GM21723 (cell line): ENCODE results near the gene SYPL1.

Experiments used
- ATAC-seq: cut with Tn5 transposase; IDR thresholded peaks from one replicate; pipeline ENCODE4 v1.9.1; 2021; ENCODE audit warnings: mild to moderate bottlenecking, moderate library complexity; ENCODE audit not compliant: unreplicated experiment

SYPL1 gene

DNA sequence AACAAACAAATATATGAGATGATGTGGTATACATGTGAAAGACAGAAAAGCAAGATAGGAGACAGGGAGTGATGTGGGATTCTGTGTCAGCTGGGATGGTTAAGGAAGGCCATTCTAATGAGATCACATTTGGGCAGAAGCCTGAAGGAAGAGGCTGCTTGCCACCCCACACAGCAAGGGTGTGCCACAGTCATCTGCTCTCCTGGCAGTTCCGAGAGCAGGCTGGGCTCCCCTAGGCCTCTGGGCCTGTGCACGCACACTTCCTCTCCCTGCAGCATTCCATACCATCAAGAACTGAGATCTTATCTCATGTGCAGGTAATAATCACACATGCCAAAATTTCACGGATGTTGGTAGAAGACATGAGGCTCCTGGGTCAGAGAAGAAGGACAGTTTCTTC, 43.1 kb downstream of the SYPL1 start:
- no peak for ATAC-seq

DNA sequence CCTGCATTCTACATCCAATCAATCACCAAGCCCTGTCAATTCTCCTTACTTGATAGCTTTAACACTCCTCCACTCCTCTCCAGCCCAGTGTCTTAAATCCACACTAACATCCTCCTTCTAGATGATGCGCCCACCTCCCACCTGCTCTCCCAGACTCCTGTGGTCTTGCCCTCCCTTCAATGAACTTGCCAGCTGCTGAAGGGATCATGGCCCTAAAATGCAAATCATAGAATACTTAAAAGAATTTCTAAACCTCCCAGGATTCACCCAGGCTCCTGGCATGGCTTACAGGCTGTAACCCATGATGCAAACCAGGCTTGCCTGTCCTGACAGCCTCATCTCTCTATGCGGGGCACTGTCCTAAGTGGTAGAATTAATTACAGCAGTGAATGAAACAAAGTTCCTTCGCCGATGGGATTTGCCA, 43.6 kb downstream of the SYPL1 start:
- no peak for ATAC-seq

DNA sequence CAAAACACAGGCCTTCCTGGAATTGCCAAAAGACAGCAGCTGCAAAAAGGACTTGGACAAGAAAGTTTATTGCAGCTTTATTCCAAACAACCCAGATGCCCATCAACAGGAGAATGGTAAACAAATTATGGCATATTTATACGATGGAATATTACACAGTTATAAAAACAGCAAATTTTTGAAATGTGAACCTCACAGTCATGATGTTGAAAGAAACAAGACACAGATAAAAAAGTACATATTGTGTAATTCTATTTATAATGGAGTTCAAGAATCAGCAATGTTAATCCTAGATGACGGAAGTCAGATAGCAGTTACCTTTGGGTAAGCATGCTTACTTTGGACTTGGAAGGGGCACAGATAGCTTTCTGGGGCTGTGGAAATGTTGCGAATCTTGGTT, 44.4 kb downstream of the SYPL1 start:
- no peak for ATAC-seq

DNA sequence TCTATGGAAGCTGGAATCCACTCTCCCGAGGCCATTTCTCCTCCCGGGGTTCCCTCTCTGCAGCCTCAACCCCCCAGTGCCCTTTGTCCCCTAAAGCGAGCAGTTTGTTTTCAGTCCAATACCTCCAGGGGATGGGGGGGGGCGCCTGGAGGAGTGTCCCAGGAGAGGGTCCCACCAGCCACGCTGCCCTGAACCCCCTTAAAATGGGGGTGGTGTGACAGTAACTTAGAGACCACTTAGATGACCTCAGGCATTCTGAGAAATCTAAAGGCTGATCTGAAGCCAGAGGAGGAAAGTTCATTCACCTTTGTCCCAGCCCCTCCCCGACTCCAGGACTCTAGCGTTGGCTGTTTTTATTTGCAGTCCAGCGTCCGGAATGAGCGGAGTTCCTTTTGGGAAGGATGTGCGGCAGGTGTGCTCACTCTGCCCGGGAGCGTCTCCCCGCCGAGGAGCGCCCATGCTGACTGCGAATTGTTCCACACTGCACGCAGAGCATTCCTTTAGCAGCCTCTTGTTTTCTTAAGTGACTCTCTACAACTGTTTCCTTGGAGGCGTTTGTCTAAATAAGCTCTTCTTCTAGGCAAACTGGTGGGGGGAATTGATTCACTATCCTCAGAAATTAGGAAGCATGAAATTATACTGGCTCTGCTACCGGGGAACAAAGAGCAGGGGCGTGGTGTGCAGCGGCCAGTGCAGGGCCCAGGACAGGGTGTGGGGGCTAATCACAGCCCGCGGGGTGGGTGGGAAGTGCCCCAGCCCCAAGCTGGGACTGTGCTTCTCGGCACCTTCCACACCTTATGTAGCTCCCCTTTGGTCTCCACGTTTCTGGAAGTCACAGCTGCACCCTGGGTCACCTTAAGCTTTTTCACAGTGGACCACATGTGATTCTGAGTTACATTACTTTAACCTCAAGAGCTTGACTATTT, 46.3 kb downstream of the SYPL1 start:
- ATAC-seq, result no peak

DNA sequence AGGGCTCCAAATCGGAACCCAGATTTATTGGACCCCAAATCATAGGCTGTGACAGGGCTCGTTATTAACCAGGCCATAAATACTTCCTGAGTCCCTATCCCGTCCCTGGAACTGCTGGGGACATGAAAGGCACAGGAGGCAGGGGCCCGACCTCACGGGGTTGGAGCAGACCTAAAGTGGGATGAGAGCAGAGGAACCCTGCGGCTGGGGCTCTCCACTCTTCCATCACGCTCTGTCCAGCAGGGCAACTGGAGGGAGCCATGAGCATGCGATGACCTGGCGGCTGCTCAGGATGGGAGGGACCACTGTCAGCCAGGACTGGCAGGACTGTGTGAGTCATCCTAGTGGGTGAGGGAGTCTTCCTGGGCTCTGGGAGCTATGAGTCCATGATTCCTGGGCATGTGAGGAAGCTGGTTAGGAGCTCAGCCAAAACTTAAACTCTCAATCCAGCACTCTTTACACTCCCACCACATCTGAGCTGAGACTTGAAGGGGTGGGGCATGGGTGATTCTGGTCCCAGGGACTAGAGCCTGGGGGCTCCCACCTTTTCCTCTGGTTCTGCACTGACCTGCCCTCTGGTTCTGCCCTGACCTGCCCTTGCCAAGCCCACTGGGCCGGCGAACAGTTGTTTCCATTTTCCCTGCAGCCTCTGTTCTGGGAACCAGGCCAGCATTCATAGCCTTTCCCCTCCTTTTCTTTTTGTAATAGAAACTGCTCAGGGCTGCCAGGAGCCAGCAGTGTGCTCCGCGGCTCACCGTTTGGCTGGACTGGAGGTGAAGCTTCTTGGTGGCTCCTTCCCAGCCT, 47.1 kb downstream of the SYPL1 start:
- ATAC-seq, result no peak

DNA sequence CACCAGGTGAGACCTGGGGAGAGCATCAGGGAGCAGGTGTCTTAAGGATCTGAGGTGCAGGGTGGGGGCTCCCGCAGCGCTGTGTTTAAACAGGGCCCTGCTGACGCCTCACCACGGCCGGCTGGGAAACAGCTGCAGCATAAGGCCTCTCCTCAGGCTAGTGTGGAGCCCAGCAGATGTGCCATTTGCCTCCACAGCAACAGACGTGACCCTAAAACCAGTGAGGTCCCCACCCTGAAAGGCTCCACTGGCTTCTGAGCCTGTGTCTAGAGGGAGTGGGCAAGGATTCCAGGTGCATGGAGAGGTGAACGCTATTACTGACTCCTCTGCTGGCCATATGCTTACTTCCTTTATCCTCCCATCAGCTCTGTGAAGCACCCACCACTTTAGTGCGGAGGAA, 47.8 kb downstream of the SYPL1 start:
- ATAC-seq, result no peak

DNA sequence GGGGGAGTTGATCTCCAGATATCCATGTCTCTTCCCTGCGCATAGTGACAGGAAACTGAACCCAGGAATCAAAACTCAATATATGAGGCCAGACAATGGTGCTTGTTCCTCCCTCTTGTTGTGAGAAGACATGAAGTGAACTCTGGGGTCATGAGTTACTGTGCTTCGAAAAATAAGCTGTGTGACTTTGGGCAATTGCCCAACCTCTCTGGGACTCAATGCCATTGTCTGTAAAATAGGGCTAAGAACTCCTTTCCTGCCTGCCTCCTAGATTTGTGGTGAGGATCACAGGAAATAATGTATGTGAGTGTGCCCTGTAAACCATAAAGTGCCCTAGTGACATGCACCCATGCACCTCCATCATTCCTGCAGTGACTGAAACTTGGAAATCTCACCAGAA, 48.4 kb downstream of the SYPL1 start:
- ATAC-seq, result no peak

DNA sequence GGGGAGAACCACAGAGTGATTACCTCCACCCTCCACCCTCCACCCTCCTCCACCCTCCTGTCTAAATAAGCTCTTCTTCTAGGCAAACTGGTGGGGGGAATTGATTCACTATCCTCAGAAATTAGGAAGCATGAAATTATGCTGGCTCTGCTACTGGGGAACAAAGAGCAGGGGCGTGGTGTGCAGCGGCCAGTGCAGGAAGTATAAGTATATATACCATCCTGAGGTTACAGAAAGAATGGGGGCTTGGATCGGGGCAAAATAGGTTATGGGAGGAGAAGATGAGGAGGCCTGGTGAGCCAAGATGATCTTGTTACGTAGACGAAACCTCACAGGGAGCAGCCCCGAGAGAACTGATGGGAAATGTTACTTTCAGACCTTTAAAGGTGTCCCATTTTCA, 49.1 kb downstream of the SYPL1 start:
- no peak for ATAC-seq

DNA sequence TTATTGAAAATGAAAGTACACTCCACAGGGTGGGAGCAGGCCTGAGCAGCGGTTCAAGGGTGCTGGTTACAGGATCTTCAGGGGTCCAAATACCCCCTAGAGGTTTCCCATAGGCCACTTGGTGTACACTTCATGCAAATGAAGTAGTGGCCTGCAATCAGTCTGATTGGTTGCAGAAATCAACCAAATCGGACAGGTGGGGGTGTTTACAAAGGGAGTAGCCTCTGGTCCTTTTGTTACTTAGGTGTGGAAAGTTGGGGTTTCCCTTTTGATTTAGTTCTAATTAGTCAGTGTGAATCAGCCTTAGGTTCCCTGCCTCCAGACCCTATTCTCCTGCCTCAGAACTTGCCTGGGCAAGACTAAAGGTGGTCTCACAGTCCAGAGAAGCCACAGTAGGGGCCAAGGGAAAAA, 49.6 kb downstream of the SYPL1 start:
- ATAC-seq, result no peak

DNA sequence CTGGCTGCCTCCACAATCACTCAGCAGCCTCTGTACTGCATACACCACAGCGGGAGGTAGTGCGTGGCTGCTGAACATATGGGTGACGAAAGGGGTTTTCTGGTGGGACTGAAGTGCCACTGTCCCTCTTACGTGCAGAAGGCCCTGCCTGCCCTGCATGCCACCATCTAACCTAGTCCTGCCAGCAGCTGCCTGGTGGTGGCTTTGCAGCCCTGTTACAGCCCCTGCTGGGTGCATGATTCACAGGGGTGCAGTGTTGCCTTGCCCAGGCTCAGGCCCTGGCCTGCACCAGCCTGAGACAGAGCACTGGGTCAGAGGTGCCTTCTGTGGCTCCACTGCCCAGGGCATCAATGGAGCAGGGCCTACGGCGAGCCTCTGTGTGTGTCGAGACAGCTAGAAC, 50.1 kb downstream of the SYPL1 start:
- ATAC-seq, result no peak

DNA sequence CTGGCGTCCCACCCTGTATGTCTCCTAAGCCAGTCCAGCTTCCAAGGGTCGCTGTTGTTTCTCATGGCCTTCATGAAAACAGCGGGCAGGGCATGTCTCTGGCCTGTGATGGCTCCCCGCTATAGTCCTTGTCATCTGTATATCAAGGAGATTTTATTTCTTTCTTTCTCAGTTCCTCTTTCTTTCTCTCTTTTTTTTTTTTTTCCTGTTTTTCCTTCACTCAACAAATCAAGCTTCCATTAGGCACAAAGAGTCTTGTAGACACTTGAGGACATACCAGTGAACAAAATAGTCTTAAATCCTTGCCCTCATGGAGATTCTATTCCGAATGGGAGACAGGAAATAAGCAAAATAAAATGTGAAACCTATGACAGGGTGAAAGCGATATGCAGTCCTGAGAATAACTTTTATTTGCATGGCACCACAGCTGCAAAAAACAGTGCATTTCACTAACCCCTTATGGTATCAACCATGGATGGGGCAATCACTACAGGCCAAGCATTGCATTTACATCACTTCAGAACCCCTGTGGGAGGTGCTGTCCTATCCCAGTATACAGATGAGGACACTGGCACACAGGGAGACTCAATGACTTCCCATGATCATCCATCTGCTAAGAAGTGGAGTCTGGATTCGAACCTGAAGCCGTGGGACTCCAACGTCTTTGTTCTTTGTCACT, 50.7 kb downstream of the SYPL1 start:
- ATAC-seq, result peak; percentile 19

DNA sequence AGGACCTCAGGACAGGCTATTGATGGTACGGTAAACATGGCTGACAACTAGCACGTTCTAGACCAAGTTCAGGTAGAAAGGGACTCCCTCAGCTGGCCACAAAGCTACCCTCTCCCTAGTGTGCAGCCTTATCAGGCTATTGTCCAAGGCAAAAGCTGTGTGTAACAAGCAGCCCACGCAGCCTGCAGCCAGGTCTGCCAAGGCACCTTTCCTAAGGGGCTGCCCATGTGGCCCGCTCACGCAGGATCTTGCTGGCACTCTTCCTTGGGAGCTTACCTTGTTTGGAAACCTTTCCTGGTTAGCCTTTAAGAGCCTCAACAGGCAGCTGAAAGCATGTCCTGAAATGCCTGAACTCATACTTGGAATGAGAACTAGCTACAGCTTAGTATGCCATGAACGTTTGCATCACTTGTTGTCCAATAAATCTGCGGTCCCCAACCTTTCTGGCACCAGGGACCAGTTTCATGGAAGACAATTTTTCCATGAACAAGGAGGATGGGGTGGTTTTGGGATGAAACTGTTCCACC, 51.7 kb downstream of the SYPL1 start:
- no peak for ATAC-seq

DNA sequence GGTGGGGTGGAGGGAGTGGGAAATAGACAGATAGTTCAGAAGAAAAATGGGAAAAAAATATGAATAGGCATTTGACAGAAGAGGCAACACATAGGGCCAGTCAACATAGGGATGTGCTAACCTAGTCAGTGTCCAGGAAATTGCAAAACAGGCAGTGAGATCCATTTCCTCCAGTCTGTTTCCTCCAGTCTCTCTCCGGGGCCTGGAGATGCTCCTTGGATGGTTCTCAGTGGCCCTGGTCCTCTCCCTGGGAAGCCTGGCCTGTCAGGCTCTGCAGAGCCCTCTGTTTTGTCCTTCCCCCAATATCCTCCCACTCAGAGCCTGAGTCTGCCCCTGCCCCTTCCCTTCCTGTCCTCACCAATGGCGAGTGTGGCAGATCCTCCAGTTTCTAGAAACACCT, 52.6 kb downstream of the SYPL1 start:
- ATAC-seq, result no peak

DNA sequence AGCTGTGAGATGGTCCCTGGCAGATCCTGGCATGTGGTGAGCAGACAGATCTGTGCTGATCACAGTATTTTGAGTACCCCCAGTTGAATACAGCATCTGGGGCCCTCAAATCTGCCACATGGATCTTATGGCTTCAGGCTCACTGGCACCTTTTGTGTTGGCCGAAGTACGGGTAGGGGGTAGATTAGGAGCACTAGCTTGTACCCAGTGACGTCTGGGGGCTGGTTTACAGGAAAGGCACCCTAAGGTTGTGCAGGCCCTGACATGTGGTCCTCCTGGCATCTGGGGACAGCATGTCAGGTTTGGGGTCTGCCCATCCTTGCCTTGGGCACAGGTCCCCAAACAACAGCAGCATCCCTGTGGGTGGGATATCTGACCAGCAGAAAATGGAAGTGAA, 53.2 kb downstream of the SYPL1 start:
- no peak for ATAC-seq

DNA sequence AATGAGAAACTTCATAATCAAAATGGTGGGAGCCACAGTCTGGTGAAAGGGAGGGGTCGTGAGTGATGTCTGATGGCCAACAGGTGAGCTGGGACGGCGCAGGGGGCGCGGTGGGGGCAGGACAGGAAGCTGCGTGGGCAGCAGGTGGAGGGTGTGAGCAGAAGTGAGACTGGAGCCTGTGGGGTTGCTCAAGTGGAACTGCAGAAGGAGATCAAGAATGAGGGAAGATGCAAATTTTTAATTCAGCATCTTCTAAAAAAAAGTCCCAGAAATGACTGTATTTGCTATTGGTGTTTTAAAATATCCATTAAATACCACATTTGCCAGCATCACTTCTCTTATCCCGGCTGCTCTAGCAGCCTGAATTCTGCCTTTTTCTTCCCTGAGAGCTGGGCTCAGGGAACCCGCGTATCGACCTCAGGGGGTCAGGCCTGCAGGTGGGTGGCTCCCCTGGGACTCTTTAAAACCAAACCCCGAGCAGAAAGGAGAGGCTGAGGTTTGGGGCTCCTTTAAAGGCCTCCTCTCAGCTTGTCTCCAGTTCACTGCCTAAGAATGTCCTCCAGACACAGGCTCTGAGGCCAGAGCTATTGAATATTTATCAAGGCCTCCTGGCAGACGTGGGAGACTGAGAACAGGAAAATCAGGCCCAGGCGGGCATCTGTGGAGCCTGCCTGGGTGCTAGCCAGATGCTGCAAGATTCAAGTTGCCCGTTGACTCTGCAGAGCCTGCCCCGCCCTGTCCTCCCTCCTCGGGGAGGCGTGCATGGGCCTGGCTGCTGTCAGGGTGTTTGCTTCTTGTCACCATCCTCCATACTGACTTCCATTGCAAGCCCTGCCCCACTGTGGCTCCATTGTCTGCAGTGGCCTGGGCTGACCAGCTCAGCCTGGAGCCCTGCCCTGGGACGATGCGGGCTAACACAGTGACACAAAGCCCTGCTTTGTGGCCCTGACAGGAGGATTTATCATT, 53.9 kb downstream of the SYPL1 start:
- ATAC-seq, result peak; percentile 72

DNA sequence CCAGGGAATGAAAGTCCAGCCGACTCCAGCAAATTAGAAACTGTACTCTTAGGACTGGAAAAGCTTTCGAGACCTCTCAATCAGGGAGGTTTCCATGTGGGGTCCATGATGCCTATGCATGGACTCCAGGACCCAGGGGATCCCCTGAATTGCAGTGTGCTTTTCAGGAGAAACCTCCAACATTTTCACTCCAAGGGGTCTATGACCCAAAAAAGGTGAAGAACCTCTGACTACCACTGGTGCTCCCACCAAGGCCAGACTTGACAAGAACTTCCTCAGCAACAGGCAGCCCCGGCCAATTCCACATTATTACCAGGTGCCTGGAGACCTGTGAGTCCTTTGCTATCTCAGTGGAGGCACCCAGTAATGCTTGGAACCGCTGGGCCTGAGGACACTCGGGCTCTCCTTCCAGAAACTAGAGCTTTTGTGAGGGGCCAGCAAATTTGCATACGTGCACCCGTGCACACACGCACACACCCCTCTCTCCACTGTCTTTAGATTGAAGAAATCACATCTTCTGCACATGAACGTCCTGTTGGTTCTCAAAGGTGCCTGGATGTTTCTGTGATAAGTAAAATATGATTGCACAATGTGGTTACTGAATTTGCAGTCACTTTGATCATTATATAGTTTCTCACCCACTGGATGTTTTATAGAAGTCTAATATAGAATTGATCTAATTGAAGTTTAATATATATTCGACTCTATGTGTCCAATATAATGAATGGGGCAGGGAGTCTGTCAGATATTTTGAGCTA, 54.7 kb downstream of the SYPL1 start:
- no peak for ATAC-seq

DNA sequence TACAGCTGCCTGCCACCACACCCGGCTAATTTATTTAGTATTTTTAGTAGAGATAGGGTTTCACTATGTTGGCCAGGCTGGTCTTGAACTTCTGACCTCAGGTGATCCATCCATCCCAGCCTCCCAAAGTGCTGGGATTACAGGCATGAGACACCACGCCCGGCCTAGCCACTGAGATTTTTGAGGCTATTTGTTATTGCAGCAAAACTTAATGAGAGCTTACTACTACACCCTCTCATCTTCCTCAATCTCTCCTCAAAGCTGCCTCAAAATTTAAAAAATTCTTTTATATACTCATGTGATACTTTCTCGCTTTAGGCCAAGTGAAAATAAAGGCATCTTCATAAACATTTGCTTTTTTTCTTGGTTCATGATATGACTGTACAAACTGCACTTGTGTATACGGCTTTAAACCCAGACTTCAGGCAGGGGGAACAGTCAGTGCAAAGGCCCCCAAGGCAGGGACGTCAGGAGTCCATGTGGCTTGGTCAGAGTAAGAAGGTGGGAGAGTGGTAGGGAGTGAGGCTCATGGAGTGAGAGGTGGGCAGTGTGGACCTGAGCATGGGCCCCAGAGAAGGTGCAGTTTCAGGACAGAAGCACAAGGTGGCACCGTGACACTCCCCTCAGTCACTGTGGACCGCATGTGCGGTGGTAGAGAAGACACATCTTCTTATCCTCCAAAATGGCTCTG, 55.5 kb downstream of the SYPL1 start:
- peak; percentile 52 for ATAC-seq

DNA sequence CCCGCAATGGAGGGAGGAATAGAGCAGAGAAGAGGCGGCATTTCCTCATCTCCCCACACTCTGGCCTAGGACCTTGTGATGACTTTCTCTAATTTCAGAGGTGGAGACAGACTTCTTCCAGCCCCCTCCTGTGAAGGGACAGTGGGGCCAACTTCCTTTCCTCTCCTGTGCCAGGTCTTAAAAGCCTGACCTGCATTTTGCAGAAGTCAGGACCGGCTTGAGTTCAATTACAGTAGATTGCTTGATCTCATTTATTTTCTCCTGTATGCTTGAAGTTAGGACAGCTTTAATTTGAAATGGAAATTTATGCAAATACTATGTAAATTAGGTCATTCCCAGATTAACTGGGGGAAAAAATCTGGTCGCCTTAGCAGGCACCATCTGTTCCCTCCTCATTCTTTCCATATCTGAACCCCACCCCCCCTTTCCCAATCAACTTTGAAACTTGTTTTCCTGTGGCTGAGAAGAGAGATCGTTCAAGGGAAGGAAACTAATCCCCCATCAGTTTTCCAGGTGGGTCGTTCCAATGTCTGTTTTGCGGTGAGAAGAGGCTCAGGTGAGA, 57.1 kb downstream of the SYPL1 start:
- ATAC-seq, result no peak
